GM19452 (cell line): ENCODE results near the gene KLHDC3.
A peak's percentile ranks its signal among the peaks of the same experiment; 100 is the strongest.
"Not testable (repeated sequence)": the region's sequence is repeated elsewhere in the genome, so short reads cannot be mapped to it uniquely, and the experiment has no call there.

Experiments used
- ATAC-seq: cut with Tn5 transposase; IDR thresholded peaks from one replicate; pipeline ENCODE4 v1.9.1; 2021; ENCODE audit not compliant: unreplicated experiment

KLHDC3 gene

DNA sequence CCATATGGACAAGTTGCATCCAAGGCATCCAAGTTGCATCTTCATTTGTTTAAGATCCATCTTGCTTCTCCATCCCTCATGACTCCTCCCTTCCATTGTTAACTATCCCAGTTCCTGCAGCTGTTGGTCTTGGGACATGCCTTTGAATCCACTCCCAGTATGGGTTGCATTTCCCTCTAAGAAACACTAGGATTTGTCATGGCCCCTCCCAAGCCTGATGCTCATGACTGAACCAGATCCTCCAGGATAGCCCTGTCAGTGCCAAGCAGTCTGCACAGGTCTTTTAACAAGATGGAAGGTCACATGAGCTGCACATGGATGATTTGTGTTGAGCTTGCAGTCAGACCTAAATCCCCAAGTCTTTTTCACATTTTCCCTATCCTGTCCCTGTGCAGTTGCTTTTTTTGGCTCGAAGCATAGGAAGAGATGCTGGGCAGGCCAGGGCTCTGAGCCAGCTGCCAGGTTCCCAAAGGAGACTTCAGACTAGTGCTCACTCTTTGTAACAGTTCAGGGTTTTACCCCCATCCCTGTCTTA lies 25.5 kb upstream of the KLHDC3 start:
- ATAC-seq: no peak

DNA sequence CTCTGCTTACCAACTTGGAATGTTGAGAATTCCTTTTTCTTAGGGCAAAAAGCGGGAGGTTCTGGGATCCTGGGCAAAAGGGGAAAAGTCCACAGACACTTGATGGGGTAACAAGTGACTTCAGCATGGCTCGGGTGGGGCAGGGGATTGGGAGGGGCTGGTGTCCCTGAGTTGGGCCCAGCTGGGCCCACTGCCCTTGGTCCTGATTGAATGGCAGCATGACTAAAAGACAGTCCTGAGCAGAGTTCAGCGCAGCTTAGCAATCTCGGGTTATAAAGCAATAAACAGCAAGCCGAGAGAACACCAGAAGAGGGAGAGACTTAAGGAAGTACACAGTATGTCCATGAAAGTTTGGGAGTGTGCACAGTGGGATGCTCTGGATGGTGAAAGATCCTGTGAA lies 24.1 kb upstream of the KLHDC3 start:
- no peak for ATAC-seq

DNA sequence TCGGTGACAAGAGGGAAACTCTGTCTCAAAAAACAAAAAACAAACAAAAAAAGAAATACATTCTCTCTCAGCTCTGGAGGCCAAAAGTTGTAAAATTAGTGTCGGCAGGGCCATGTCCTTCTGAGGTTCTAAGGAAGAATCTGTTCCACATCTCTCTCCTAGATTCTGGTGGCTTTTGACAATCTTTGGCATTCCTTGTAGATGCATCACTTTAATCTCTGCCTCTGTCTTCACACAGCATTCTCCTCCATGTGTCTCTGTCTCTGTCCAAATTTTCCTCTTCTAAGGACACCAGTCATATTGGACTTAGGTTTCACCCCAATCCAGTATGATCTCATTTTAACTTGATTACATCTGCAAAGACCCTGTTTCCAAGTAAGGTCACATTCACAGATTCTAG lies 20.6 kb upstream of the KLHDC3 start:
- ATAC-seq: no peak

DNA sequence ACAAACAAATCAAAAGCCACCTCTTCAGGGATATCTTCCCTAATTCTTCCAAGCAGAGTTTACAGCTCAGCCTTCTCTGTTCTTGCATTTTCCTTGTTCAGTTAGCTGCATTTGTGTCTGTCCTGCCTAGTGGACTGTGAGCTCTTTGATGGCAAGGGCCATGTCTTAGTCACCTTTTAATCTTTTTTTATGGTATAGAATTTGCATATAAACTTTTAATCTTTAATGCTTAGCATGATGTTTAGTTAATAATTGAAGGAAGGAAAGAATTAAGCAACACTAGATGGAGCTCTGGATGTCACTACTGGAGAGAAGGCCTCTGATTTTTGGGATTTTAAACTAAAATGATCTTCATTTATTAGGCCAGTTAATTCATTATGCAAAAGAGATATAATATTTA lies 17.5 kb upstream of the KLHDC3 start:
- no peak for ATAC-seq

DNA sequence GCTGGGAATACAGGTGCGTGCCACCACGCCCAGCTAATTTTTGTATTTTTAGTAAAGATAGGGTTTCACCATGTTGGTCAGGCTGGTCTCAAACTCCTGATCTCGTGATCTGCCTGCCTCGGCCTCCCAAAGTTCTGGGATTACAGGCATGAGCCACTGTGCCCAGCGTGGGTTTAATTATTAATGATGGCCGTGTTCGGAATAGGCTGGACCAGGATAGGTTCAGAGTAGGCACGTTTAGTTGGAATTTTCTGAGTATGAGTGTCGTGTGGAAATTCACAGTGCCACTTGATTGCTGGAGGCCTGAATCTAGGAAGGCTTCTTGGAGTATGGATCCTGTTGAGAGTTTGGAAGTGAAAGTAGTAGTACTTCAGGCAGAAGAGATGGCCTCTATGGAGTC lies 15.8 kb upstream of the KLHDC3 start:
- ATAC-seq: not testable (repeated sequence)

DNA sequence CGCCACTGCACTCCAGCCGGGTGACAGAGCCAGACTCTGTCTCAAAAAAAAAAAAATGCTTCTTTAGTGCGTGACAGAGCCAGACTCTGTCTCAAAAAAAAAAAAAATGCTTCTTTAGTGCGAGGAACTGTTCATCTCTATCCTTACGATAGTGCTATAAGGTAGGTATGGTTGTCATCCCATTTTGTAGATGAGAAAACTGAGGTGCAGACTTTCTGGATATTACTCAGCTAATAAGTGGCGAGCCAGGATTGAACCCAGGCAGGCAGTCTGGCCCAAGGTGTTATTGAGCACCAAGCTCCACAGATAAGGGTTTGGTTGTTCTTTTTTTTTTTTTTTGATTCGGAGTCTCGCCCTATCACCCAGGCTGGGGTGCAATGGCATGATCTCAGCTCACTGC lies 12.2 kb upstream of the KLHDC3 start:
- ATAC-seq: no peak

DNA sequence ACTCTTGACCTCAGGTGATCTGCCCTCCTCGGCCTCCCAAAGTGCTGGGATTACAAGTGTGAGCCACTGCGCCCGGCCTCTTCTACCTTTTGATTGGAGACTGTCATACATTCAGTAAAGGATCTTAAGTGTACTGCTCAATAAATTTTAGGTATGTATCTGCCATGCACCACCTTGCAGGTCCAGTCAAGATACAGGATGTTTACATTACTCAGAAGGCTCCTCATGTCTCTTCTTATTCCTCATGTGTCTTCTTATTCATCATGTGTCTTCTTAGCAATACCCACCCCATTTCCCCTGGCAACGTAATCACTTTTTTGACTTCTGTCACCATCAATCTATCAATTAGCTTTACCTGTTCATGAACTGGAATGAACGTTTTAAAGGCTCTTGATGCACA lies 8.2 kb upstream of the KLHDC3 start:
- no peak for ATAC-seq

DNA sequence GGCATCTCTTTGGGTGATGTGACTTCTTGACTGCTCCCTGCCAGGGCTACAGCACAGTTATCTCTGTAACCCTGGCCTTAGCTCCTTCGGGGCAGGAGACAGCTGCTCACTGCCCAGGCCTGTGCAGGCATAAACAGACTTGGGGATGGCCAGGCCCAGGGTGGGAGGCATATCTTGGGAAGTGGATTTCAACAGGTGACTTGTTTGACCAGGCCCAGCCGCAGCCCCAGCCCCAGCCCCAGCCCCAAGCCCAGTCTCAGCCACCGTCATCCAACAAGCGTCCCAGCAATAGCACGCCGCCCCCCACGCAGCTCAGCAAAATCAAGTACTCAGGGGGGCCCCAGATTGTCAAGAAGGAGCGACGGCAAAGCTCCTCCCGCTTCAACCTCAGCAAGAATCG lies 7.8 kb upstream of the KLHDC3 start:
- no peak for ATAC-seq

DNA sequence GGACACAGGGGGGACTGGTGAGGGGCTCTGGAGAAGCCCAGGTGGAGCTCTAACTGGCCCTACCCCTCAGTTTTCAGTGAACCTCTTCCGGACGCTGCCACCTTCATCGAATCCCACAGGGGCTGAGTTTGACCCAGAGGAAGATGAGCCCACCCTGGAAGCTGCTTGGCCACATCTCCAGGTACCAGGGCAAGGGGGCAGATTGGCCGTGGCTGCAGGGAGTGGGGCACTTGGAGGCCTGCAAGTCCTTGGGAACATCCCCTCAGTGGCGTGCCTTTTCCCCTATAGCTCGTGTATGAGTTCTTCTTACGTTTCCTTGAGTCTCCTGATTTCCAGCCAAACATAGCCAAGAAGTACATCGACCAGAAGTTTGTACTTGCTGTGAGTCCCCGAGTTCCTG lies 6.9 kb upstream of the KLHDC3 start:
- no peak for ATAC-seq

DNA sequence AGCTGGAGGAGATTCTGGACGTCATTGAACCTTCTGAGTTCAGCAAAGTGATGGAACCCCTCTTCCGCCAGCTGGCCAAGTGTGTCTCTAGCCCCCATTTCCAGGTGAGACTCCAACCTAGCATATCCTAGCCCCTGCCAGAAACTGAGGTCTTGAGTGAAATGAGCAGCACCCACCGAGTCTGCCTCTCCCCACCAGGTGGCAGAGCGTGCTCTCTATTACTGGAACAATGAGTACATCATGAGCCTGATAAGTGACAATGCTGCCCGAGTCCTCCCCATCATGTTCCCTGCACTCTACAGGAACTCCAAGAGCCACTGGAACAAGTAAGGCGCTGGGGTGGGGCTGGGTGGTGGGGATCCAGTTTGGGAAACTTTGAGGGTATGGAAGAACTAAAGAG lies 4.9 kb upstream of the KLHDC3 start:
- ATAC-seq: no peak

DNA sequence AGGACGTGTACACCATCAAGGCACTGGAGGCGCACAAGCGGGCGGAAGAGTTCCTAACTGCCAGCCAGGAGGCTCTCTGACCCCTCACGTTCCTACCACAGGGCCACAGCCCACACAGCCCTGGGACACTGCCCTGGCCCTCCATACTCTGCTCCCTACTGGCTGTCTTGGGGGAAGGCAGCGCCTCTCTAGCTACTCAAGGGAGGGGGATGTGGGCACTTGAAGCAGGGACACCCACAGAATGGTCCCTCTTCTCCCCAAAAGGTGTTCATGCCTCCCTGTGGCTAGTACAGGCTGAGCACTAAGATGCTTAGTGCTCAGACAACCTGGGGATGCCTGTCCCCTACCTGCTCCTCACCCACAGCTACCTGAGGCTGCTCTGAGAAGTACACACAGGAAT lies 2.8 kb upstream of the KLHDC3 start:
- ATAC-seq: no peak

DNA sequence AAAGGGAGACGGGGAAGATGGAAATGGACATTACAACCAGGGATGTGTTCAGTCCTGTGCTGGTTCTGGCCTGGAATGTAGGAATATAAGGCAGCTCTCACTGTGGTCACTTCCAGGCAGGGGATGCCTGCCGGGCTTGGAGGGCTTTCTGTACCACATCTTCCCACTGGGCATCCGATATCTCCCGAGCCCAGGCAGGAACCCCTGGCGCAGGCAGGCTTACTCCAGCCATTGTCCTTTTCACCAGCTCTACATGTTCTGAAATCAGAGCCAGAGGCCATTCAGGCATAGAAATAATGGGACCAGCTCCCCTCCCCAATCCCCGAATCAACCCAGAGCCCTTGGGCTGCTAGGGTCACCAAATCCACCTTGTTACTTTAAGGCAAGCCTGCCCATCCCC lies 1.7 kb upstream of the KLHDC3 start:
- no peak for ATAC-seq

DNA sequence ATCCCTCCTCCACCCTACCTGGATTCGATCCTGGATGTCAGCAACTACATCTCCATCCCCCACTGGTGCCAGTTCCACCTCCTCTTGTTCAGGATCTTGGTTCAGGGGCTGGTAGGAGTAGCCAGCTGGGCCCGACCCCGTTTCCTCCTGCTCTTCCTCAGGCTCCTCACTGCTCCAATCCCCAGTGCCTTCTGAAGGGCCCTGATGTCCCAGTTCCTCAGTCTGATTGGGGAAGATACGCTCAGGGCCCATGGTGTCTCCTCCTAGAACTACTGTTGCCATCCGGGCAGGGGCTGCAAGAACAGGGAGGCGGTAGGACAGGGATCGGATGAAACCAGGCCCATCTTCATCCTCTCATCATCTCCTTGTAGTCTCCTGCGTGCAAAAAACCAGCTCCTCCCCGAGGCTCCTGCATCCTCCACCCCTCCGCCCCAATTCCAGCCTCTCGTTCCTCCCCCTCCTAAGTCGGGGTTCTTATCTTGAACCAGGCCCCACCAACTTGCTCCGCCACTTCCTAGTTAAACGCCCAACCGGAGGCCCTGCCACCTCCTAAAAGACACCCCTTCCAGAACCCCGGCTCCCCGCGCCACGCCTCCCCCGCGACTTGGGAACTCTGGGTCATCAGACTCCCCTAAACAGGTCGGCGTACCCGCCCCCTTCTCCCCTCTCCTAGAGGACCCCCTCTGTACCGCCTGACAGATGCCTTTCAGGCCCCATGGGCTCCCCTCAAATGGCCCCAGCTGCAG lies 779 bp upstream of the KLHDC3 start:
- no peak for ATAC-seq

DNA sequence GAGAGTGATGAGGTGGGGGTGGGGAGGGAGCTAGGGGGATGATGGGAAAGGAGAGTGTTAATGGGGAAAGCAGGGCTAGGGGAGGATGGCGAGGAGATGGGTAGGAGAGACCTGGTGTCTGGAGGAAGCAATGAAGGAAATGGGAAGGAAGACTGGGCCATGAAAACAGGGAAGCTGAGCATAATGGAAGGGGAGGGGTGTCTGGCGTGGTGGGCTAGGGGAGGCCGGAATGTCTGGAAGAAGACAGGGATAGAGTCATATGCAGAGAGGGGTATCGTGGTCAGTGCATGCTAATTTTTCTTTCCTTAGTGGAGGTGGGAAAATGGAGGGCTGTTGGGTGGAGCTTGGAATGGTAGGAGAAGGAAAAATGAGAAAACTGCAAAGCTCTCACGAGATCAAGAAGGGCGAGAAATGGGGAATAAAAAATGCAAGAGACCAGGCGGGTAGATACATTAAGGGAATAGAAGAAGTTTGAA lies 423 bp downstream of the KLHDC3 start:
- no peak for ATAC-seq

DNA sequence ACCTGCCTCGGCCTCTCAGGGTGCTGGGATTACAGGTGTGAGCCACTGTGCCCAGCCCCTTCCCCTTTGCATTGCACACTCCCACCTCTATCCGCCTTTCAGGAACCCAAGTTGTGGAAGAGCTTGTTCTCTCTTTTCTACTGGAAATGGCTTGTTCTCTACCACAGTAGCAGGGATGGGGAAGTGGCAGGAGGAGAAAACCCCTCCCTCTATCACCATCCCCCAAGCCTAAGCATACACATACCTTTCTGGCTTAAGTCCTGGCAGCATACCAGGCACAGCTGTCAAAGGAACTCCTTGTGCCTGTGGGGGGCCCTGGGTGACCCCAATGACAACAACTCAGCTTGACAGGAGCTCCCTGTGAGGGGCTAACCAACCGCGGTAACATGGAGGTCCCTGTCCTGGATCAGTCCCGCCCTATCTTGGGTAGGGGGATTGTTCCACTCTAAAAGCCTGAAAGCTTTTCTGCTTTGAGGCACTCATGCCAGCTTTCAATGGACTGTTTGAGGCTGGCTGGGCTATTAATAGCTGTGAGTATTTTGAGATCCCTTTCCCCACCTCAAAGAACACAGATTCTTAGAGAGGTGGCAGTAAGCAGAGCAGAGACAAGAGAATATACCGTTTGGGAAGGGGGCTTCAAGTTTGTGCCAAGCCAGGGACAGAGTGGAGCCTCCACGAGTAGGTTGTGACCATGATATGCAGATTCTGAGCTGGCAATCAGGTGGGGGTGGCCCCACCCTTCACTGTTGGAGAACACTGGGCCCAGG lies 2.3 kb downstream of the KLHDC3 start:
- ATAC-seq: no peak

DNA sequence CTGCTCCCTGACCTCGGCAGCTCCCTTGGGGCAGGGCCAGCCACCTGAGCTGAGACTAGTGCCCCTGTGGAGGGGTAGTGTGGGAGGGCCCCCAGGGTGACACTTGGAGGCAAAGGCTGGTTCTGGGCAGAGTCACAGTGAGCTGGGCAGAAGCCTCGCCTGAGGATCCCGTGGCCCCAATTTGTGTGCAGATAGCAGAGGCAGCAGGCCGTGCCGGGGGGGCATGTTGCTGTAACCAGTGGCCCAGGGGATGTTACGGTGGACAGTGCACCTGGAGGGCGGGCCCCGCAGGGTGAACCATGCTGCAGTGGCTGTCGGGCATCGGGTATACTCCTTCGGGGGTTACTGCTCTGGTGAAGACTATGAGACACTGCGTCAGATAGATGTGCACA lies 2.9 kb downstream of the KLHDC3 start:
- ATAC-seq: no peak

DNA sequence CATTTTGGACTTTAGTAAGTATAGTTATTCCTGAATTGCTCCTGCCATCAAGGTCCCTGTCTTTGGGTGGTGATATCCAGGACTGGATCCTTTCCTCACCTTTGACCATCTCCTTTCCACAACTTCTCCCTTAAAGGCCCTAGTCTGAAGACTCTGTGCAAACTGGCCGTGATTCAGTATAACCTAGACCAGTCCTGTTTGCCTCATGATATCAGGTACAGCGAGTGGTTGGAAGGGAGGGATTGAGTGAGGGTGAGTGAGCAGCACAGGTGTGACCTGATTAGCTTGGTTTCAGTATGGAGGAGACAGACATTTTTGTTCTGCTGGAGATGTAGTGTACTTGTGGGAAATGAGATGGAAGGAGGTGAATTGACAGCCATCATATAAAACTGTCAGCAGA lies 5.1 kb downstream of the KLHDC3 start:
- no peak for ATAC-seq

DNA sequence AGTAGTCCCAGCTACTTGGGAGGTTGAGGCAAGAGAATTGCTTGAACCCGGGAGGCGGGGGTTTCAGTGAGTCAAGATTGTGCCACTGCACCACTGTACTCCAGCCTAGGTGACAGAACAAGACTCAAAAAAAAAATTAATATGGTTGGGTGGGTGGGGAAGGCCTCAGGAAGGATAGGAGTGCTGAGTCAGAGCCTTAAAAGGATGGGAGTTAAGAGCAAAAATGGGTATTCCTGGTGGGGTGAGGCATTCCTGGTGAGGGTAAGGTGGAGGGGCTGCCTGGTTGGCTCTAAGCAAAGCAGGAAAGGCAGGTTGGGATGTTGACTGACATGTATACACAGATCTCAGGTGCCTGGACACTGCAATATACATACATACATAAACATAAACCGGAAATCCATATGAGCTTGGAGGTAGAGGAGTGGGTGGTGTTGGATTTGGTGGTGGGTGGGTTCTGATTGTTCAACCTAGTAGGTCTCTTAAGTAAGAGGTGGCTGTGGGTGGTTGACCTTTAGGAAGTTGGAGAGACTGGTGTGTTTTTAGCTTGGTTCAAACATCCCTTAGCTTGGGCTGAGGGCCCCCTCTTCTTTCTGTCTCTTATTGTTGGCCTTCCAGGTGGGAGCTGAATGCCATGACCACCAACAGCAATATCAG lies 6.1 kb downstream of the KLHDC3 start:
- no peak for ATAC-seq

DNA sequence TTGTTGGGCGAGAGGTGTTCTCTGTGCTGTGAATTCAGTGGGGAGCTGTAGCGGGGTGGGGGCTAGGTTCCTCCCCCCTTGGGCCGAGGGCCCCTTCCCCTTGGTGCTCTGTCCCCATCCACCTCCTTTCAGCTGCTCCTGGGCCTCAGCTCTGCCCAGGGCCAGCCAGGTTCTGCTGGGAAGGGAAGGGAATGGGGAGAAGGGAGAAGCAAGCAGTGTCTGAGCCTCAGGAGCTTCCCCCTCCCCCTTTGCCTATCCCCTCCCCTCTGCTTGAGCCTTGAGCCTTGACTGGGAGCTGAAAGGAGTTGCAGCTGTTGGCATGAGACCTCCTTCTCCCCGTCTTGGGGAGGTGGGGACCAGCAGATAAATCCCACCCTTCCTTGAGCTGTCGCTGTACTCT lies 6.8 kb downstream of the KLHDC3 start:
- ATAC-seq: no peak

DNA sequence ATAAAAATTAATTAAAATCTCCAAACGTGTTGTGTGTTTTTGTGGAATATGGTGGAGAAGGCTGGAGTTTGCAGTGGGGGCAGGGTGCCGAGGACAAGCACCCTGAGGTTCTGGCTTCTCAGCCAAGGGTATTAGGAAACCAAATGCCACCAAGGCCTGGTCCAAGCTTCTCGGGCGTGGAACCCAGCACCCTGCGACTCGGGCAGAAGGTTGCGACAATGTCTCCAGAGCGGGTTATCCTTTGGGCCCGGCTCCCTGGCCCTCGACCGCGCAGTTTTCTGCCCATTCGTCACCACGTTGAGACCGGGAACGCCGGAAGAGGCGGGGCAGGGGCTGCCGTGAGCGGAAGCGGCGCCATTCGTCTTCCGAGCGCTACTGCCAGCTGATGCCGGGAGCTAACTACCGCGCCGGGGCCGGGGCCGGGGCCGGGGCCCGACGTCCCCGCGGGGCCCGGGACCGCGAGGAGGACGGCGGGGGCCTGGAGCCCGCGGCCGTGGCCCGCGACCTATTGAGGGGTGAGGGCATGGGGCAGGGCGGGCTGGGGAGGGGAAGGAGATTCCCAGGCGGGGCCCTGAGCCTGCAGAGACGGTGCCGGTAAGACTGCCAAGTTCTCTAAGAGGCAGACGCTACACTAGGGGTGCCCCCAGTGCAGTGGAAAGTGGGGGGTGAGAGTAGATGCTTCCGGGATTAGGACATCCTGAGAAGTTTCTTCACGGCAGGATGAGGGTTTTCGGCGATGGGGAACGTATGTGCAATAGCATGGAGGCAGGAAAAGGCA lies 7.4 kb downstream of the KLHDC3 start, which contains the start of gene RRP36:
TSS of gene RRP36 (plus strand) at position 354 of the 778 bp plus-strand sequence. CDS start at position 386, 32 bp downstream.
- peak; percentile 70 for ATAC-seq

DNA sequence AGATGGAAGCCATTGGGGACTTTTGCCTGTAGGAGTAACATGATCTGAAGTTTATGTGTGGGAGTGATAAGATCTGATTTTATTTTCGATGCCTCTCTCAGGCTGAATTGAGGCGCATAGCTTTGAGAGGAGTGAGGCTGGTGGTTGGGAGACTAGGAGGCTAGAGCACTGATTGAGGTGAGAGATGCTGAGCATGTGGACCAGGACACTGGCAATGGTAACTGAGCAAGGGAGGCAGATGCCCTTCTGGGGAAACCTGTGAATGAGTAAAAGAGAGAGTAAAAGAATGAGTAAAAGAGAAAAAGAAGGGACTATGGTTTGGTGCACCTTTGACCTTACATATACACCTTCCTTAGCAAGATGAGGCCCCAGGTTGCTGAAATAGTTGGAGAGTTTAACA lies 10.4 kb downstream of the KLHDC3 start:
- no peak for ATAC-seq
